ENCODE data around the gene TMEM35B. TPM values are rescaled to one million over a fixed set of nuclear protein-coding genes. Genes with fewer than 3 reads are reported as not detected.
A peak's percentile ranks its signal among the peaks of the same experiment; 100 is the strongest.

Gene TMEM35B
- total RNA-seq, 1 experiment from 2014 or later: 10.9 TPM

GRCh38 chr1:34984435-34984792 lies 733 bp downstream of the TMEM35B start:
- intact Hi-C loops (cut with micrococcal nuclease): loop anchor here (10.0 kb wide), 2 partner anchors 90 to 130 kb away; no protein-coding TSS in a partner anchor
- peaks cover 17% of the 10 kb centered on the region for H3K79me2 ChIP-seq (ENCODE audit: low read length)
- H3K4me3 ChIP-seq (ENCODE audit: low read length): peak overlapping the region; percentile 98
- H3K36me3 ChIP-seq (ENCODE audit: low read depth, low read length): peaks cover 6% of the 10 kb centered on the region; the same call in 1 of the 2 replicates
- ChIA-PET POLR2A (ENCODE audit: unreplicated experiment) (interaction anchor here (0.6 to 0.7 kb wide), 4 partner anchors 62 to 1325 kb away, joined by 4 to 11 read pairs (median 6); partner anchors contain the start of gene GJB5), CTCF (no interaction called here)
- peaks cover 30% of the 10 kb centered on the region for H3K4me1 ChIP-seq (ENCODE audit: insufficient read depth, low read length)
- DNase-seq (no peak), ATAC-seq (peak; percentile 42)
- H3K9ac ChIP-seq (ENCODE audit: low read length): peak overlapping the region; percentile 91
- peak overlapping the region; percentile 100 for H3K4me2 ChIP-seq (ENCODE audit: low read length)
- TSS peak; percentile 57 for BruUV-seq (replicated peaks)
- no peaks in the 10 kb centered on the region for H3K27me3 ChIP-seq (ENCODE audit: low read length)
- H3K27ac ChIP-seq (ENCODE audit: low read length): peak overlapping the region; percentile 28; the same call in 1 of the 2 replicates
- no peak for TF ChIP-seq CTCF (conservative IDR thresholded peaks at IDR 0.05; ENCODE audit: low read depth, low read length)
- TF ChIP-seq EZH2phosphoT487 (IDR thresholded peaks at IDR 0.05; ENCODE audit: borderline replicate concordance, low read length): no peak
- TF ChIP-seq EZH2 (IDR thresholded peaks at IDR 0.05; ENCODE audit: low read length, unreplicated experiment): no peak
- H4K20me1 ChIP-seq (ENCODE audit: low read length): no peaks in the 10 kb centered on the region
- H2AFZ ChIP-seq (ENCODE audit: low read length): peak overlapping the region; percentile 99
- no peaks in the 10 kb centered on the region for H3K9me3 ChIP-seq (ENCODE audit: low read length)
- H3F3A ChIP-seq (ENCODE audit: low read length, unreplicated experiment): peaks cover 6% of the 10 kb centered on the region
- H3K9me2 ChIP-seq (replicated peaks; ENCODE audit: low read length): no peaks in the 10 kb centered on the region

- Histone ChIP-seq H3K4me3 (ENCODE audit: low read length) (peak overlapping the region; percentile 98), H3K4me1 (ENCODE audit: insufficient read depth, low read length) (peaks cover 30% of the 10 kb centered on the region), H3K9me3 (ENCODE audit: low read length) (no peaks in the 10 kb centered on the region), H3K27me3 (ENCODE audit: low read length) (no peaks in the 10 kb centered on the region), H4K20me1 (ENCODE audit: low read length) (no peaks in the 10 kb centered on the region), H3K4me2 (ENCODE audit: low read length) (peak overlapping the region; percentile 100), H3K27ac (ENCODE audit: low read length) (no peak overlapping the region), H3K9ac (ENCODE audit: low read length) (peak overlapping the region; percentile 91), H3K79me2 (ENCODE audit: low read length) (peaks cover 17% of the 10 kb centered on the region), H3K36me3 (ENCODE audit: low read depth, low read length) (peaks cover 6% of the 10 kb centered on the region; the same call in 1 of the 2 replicates), H2AFZ (ENCODE audit: low read length) (peak overlapping the region; percentile 99; the same call in 1 of the 2 replicates), H3K9me2 (replicated peaks; ENCODE audit: low read length) (no peaks in the 10 kb centered on the region), H3F3A (ENCODE audit: low read length, unreplicated experiment) (peaks cover 6% of the 10 kb centered on the region)
- peak; percentile 12 for DNase-seq
- intact Hi-C loops (cut with micrococcal nuclease): loop anchor here (10.0 kb wide), 2 partner anchors 89 to 131 kb away; no protein-coding TSS in a partner anchor
- no peak for ATAC-seq
- POLR2A ChIA-PET (ENCODE audit: unreplicated experiment): no interaction called here
- TF ChIP-seq EZH2 (IDR thresholded peaks at IDR 0.05; ENCODE audit: low read length, unreplicated experiment) (no peak), EZH2phosphoT487 (IDR thresholded peaks at IDR 0.05; ENCODE audit: borderline replicate concordance, low read length) (no peak), CTCF (conservative IDR thresholded peaks at IDR 0.05; ENCODE audit: low read depth, low read length) (no peak)
- no TSS peak for BruUV-seq (replicated peaks)
- CTCF ChIA-PET: no interaction called here
Observed at GRCh38 chr1:34983700-34984355, 1.3 kb downstream of the TMEM35B start.

All from PC-3 (cell line).